Body of pancreas (tissue), 4 donors: Measurements from ENCODE around the gene CYP1A1.

Source experiments
- POLR2A ChIP-seq, 3 donors: fragments of 450-650 bp; IDR thresholded peaks; one replicate each; pipeline ENCODE4 v1.6.1; 2016; ENCODE audit warnings: antibody characterized with exemption in 3 of 3, mild to moderate bottlenecking in 2 of 3
- TF ChIP-seq, protein P1 (sequence below), 7 experiments: fragments of 450-650 bp in 4 of 7; fragments of 200-600 bp in 3 of 7; sonication (generic) in 3 of 7; IDR thresholded peaks; one replicate each; pipeline ENCODE4 v1.5.1; 2016 to 2019; ENCODE audit warnings: antibody characterized with exemption in 7 of 7

DNA sequence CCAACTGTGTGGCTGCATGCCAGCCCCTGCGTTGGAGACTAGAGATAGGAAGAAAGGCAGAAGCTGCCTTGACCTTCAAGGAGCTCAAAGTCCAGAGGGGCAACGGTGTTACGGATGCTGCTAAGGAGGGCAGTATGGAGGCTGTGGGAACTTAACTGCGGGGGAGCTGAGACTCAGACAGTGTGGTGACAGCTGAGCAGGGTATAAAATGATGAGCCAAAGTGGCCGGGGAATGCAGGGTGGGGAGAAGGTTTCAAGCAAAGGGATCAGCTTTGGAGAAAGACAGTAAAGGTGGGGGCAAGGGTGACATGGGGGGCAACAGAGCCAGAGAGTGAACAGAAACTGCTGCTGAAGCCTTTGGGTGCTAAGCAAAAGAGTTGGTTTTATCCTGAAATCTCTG is 17.1 kb upstream of the CYP1A1 start:
- TF ChIP-seq POLR2A (IDR thresholded peaks at IDR 0.05): no peak
- TF ChIP-seq, protein P1, sequence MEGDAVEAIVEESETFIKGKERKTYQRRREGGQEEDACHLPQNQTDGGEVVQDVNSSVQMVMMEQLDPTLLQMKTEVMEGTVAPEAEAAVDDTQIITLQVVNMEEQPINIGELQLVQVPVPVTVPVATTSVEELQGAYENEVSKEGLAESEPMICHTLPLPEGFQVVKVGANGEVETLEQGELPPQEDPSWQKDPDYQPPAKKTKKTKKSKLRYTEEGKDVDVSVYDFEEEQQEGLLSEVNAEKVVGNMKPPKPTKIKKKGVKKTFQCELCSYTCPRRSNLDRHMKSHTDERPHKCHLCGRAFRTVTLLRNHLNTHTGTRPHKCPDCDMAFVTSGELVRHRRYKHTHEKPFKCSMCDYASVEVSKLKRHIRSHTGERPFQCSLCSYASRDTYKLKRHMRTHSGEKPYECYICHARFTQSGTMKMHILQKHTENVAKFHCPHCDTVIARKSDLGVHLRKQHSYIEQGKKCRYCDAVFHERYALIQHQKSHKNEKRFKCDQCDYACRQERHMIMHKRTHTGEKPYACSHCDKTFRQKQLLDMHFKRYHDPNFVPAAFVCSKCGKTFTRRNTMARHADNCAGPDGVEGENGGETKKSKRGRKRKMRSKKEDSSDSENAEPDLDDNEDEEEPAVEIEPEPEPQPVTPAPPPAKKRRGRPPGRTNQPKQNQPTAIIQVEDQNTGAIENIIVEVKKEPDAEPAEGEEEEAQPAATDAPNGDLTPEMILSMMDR (IDR thresholded peaks at IDR 0.05): no peak
